Breast epithelium (tissue), 3 donors: ENCODE data around the gene PLXNA4.

Experiments
- CTCF ChIP-seq, 3 donors: fragments of 450-650 bp; IDR thresholded peaks; one replicate each; pipeline ENCODE4 v1.5.1; 2016 to 2017; ENCODE audit warnings: antibody characterized with exemption in 3 of 3, mild to moderate bottlenecking in 3 of 3, moderate library complexity in 3 of 3
- POLR2AphosphoS5 ChIP-seq, 3 donors: sonication (generic); formaldehyde crosslinking; IDR thresholded peaks; one replicate each; pipeline ENCODE4 v1.6.1; 2017; ENCODE audit warnings: antibody characterized with exemption in 3 of 3

DNA sequence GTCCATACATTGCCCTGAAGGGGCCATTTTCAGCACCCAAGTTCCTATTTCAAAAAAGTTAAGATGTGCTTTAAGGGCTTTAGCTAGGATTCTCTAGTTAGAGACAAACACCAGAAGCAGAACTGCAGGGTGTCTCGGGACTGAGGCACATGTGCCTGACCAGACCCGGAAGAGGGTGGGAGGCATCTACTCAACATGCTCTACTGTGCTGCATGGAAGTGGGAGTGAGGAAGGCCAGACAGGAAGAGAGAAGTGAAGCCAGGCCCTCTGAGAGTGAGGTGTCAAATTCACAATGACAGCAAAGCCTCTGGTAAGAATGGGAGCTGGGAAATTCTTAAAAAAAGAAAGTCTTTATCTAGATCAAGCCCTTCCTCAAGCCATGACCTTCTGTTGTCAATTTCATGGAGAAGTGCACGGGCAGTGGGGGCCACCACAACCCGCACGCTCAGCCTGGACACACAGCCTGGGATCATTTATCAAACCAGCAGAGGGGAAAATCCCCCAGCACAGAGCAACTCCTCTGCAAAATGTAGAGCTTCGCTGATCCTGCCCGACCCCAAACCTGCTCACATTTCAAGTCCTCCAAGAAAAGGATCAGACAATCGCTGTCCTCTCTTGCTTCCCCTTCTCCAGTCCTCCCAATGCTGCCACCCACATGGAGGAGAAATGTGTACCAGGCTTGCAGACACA is 38.7 kb downstream of the PLXNA4 start:
- no peak for TF ChIP-seq CTCF (IDR thresholded peaks at IDR 0.05)
- no peak for TF ChIP-seq POLR2AphosphoS5 (IDR thresholded peaks at IDR 0.05)
